HG03575 (cell line): ENCODE measurements around the gene DDAH1.
"Not testable (repeated sequence)": the region's sequence is repeated elsewhere in the genome, so short reads cannot be mapped to it uniquely, and the experiment has no call there.

ENCODE experiments used
- ATAC-seq: cut with Tn5 transposase; IDR thresholded peaks from one replicate; pipeline ENCODE4 v1.9.1; 2021; ENCODE audit not compliant: unreplicated experiment, insufficient number of reproducible peaks, low FRiP score; ENCODE audit errors: extremely low read depth

The DDAH1 gene

GRCh38 chr1:85347275-85347674 lies 117.7 kb downstream of the DDAH1 start:
- not testable (repeated sequence) for ATAC-seq

- no peak for ATAC-seq
These were observed 120.7 kb downstream of the DDAH1 start for GRCh38 chr1:85344256-85344694.

- ATAC-seq = no peak
These were observed 121.2 kb downstream of the DDAH1 start for GRCh38 chr1:85343612-85344255.

- ATAC-seq = no peak
These were observed 121.7 kb downstream of the DDAH1 start for GRCh38 chr1:85343213-85343611.

- no peak for ATAC-seq
These were observed 122.8 kb downstream of the DDAH1 start for GRCh38 chr1:85342207-85342606.

GRCh38 chr1:85340427-85340826 lies 124.5 kb downstream of the DDAH1 start:
- ATAC-seq = no peak

GRCh38 chr1:85339656-85340399 lies 125.1 kb downstream of the DDAH1 start:
- ATAC-seq = no peak

- no peak for ATAC-seq
These were observed 125.9 kb downstream of the DDAH1 start for GRCh38 chr1:85339089-85339488.

- no peak for ATAC-seq
These were observed 130.0 kb downstream of the DDAH1 start for GRCh38 chr1:85334962-85335361.

- no peak for ATAC-seq
These were observed 131.8 kb downstream of the DDAH1 start for GRCh38 chr1:85333186-85333585.

- no peak for ATAC-seq
These were observed 132.4 kb downstream of the DDAH1 start for GRCh38 chr1:85332575-85332974.

GRCh38 chr1:85330711-85331290 lies 134.2 kb downstream of the DDAH1 start:
- no peak for ATAC-seq

GRCh38 chr1:85330214-85330631 lies 134.7 kb downstream of the DDAH1 start:
- no peak for ATAC-seq

- no peak for ATAC-seq
These were observed 136.1 kb downstream of the DDAH1 start for GRCh38 chr1:85328713-85329397.

GRCh38 chr1:85327759-85328158 lies 137.2 kb downstream of the DDAH1 start:
- no peak for ATAC-seq

- ATAC-seq = no peak
These were observed 138.1 kb downstream of the DDAH1 start for GRCh38 chr1:85326851-85327250.

GRCh38 chr1:85326336-85326735 lies 138.6 kb downstream of the DDAH1 start:
- no peak for ATAC-seq

- ATAC-seq = no peak
These were observed 139.0 kb downstream of the DDAH1 start for GRCh38 chr1:85325920-85326319.

GRCh38 chr1:85323770-85324169 lies 141.2 kb downstream of the DDAH1 start:
- no peak for ATAC-seq

- no peak for ATAC-seq
These were observed 142.3 kb downstream of the DDAH1 start for GRCh38 chr1:85322655-85323054.
